Keratinocyte (primary cell): Measurements from ENCODE around the gene CTSS. TPM values are rescaled to one million over a fixed set of nuclear protein-coding genes. Genes with fewer than 3 reads are reported as not detected.

Experiments
- DNase-seq: peaks from one replicate; pipeline ENCODE4 v3.0.0-alpha.2; 2011; ENCODE audit warnings: low read depth, missing footprints, low spot score
- FAIRE-seq: peaks from 2 replicates; lab custom pipeline; 2011; peaks lifted over from hg19 to GRCh38; lab: Jason Lieb, UNC
- H2AFZ ChIP-seq: 2 replicates; pipeline ENCODE4 v1.6.0; 2012; ENCODE audit warnings: low read length, control low read depth, inconsistent platforms; ENCODE audit not compliant: control insufficient read depth
- H3K27ac ChIP-seq: 2 replicates; pipeline ENCODE4 v1.5.1; 2011; ENCODE audit warnings: low read length; ENCODE audit not compliant: control insufficient read depth, insufficient read depth
- H3K27me3 ChIP-seq: 3 replicates; pipeline ENCODE4 v1.6.0; 2011; ENCODE audit warnings: low read length; ENCODE audit not compliant: control insufficient read depth, insufficient read depth; ENCODE audit errors: extremely low read depth
- H3K36me3 ChIP-seq, 2 experiments: 2 replicates in 1 of 2; 3 replicates in 1 of 2; pipeline ENCODE4 v1.5.1; 2011; ENCODE audit warnings: low read length in 2 of 2, mild to moderate bottlenecking in 1 of 2; ENCODE audit not compliant: control insufficient read depth in 2 of 2, insufficient read depth in 2 of 2; ENCODE audit errors: extremely low read depth in 1 of 2
- H3K4me1 ChIP-seq: 3 replicates; pipeline ENCODE4 v1.5.1; 2011; ENCODE audit warnings: low read length; ENCODE audit not compliant: control insufficient read depth, insufficient read depth; ENCODE audit errors: extremely low read depth
- H3K4me2 ChIP-seq: 3 replicates; pipeline ENCODE4 v1.6.0; 2011; ENCODE audit warnings: low read depth, low read length; ENCODE audit not compliant: control insufficient read depth, insufficient read depth; ENCODE audit errors: extremely low read depth
- H3K4me3 ChIP-seq, 3 experiments: fragments of 200-600 bp in 1 of 3; sonication (generic) in 1 of 3; 2 replicates in 2 of 3; 3 replicates in 1 of 3; pipeline ENCODE4 v1.5.1; 2011 to 2016; ENCODE audit warnings: low read length in 3 of 3, mild to moderate bottlenecking in 3 of 3, control low read depth in 2 of 3, inconsistent platforms in 1 of 3, low read depth in 1 of 3, mixed read lengths in 1 of 3, mixed run types in 1 of 3, moderate library complexity in 1 of 3; ENCODE audit not compliant: control insufficient read depth in 2 of 3, insufficient read depth in 2 of 3; ENCODE audit errors: extremely low read depth in 1 of 3
- H3K79me2 ChIP-seq: 2 replicates; pipeline ENCODE4 v1.6.0; 2012; ENCODE audit warnings: low read length; ENCODE audit not compliant: control insufficient read depth, insufficient read depth
- H3K9ac ChIP-seq: 3 replicates; pipeline ENCODE4 v1.6.0; 2011; ENCODE audit warnings: low read length; ENCODE audit not compliant: control insufficient read depth, insufficient read depth; ENCODE audit errors: extremely low read depth
- H3K9me1 ChIP-seq: 3 replicates; pipeline ENCODE4 v1.6.0; 2011; ENCODE audit warnings: low read length; ENCODE audit not compliant: control insufficient read depth, insufficient read depth; ENCODE audit errors: extremely low read depth
- H3K9me3 ChIP-seq: 2 replicates; pipeline ENCODE4 v1.5.1; 2012; ENCODE audit warnings: low read depth, low read length; ENCODE audit not compliant: control insufficient read depth
- H4K20me1 ChIP-seq: 3 replicates; pipeline ENCODE4 v1.6.0; 2011; ENCODE audit warnings: low read length; ENCODE audit not compliant: control insufficient read depth, insufficient read depth; ENCODE audit errors: extremely low read depth
- CTCF ChIP-seq, 3 experiments: IDR thresholded peaks in 1 of 3; conservative IDR thresholded peaks in 1 of 3; optimal IDR thresholded peaks in 1 of 3; 2 replicates in 2 of 3; 3 replicates in 1 of 3; pipeline versions ENCODE3 to v1.5.1; 2011; ENCODE audit warnings: low read length in 3 of 3, mild to moderate bottlenecking in 3 of 3, moderate library complexity in 2 of 3, control low read depth in 1 of 3, inconsistent platforms in 1 of 3; ENCODE audit not compliant: insufficient read depth in 2 of 3; ENCODE audit errors: extremely low read depth in 1 of 3
- EZH2 ChIP-seq: IDR thresholded peaks from one replicate; pipeline ENCODE4 v1.6.1; 2012; ENCODE audit warnings: inconsistent platforms, mild to moderate bottlenecking, low read length, moderate library complexity
- dilution Hi-C: fragments of 300-500 bp; cut with MboI; formaldehyde crosslinking; loops from one replicate; pipeline ENCODE4 v1.7.0; 2020; ENCODE audit warnings: low sequenced_read_pairs; ENCODE audit not compliant: extremely low pct_ligation_motif_present
- polyA plus RNA-seq, 5 experiments: library from polyadenylated mRNA; depleted of rRNA in 3 of 5; stranded (reverse) in 3 of 5; stranded (forward) in 1 of 5; unstranded in 1 of 5; fragments of >200 nt; gene quantifications; 1 replicate in 1 of 5; 2 replicates in 3 of 5; 3 replicates in 1 of 5; pipeline versions ENCODE4 v1.2.1 to v1.2.3, GENCODE V29; 2011 to 2012; ENCODE audit warnings: missing spikeins in 2 of 5, low read depth in 1 of 5, low replicate concordance in 1 of 5

CTSS gene
- polyA plus RNA-seq, 1 donor (not counting 4 experiments of a cell fraction or from before 2014, with no cell fraction given) = 1.4 TPM

DNA sequence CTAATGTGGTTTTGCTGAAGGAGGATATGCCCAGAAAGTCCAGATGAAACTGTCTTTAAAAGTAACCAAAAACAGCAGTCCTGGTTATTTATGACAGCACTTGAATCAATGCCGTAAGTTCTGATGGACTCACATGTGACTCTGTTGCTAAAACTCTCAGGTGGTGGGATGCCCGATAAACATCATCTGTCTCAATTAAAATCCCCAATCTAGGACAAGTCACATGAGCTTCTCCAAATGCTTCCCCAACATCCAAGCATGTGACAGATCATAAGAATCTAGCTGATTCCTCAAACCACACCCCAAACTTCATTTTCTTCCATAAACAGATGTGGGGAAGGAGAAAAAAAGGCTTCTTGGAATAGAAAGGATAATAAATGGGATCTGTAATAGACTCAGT lies 43.3 kb upstream of the CTSS start:
- Histone ChIP-seq H3K4me3 (no peak overlapping the region), H3K9ac (no peak overlapping the region), H3K4me2 (peak overlapping the region; percentile 40), H2AFZ (no peak overlapping the region), H3K9me3 (no peaks in the 10 kb centered on the region), H3K9me1 (no peaks in the 10 kb centered on the region), H3K27ac (no peak overlapping the region), H3K4me1 (peaks cover 29% of the 10 kb centered on the region), H4K20me1 (no peaks in the 10 kb centered on the region), H3K79me2 (no peaks in the 10 kb centered on the region), H3K36me3 (peaks cover 6 to 20% of the 10 kb centered on the region in 2 experiments), H3K27me3 (no peaks in the 10 kb centered on the region)
- dilution Hi-C loops = loop anchor here (25.0 kb wide), 1 partner anchor 172 kb away; the partner anchor contains the start of gene ENSA
- no peak for TF ChIP-seq CTCF (optimal IDR thresholded peaks at IDR 0.05 in 1 of 3, IDR thresholded peaks at IDR 0.05 in 1 of 3, conservative IDR thresholded peaks at IDR 0.05 in 1 of 3; ENCODE audit: extremely low read depth in 1 of 3, insufficient read depth in 2 of 3, low read length in 3 of 3)
- TF ChIP-seq EZH2 = no peak
- FAIRE-seq (peak; percentile 20), DNase-seq (no peak)

DNA sequence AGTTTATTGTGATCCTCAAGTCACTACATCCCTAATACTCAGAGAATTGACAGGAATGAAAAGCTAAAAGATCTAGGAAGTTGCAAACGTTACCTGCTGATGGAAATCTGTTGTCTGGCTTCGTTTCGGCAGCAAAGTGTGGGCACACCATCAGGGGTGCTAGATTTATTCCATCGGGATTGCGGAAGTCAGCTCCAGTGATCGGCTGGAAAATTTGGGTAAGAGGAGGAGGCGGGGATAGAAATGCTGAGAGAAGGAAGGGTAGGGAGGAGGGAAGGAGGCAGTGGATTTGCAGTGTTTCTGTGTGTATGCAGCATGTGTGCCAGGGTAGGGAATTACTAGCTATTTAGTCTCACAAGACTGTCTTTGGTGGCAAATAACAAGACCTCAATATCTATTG lies 42.5 kb upstream of the CTSS start, which contains the start of gene CTSK:
TSS of gene CTSK (minus strand) at position 140 of the 400 bp plus-strand sequence. CDS start 1,455 bp downstream, outside the sequence.
- dilution Hi-C loops = loop anchor here (25.0 kb wide), 1 partner anchor 171 kb away; the partner anchor contains the start of gene ENSA
- Histone ChIP-seq H4K20me1 (no peaks in the 10 kb centered on the region), H3K9ac (no peak within 1 kb of the TSS), H3K36me3 (peaks cover 5 to 18% of the 10 kb centered on the region in 2 experiments), H3K9me1 (no peaks in the 10 kb centered on the region), H2AFZ (no peak within 1 kb of the TSS), H3K9me3 (no peaks in the 10 kb centered on the region), H3K79me2 (no peaks in the 10 kb centered on the region), H3K4me3 (peak within 1 kb of the TSS in 1 of 3 experiments; percentile 36), H3K27ac (no peak within 1 kb of the TSS), H3K27me3 (no peaks in the 10 kb centered on the region), H3K4me1 (peaks cover 28% of the 10 kb centered on the region), H3K4me2 (peak within 1 kb of the TSS; percentile 42)
- FAIRE-seq (no peak), DNase-seq (no peak)
- TF ChIP-seq CTCF (optimal IDR thresholded peaks at IDR 0.05 in 1 of 3, IDR thresholded peaks at IDR 0.05 in 1 of 3, conservative IDR thresholded peaks at IDR 0.05 in 1 of 3; ENCODE audit: extremely low read depth in 1 of 3, insufficient read depth in 2 of 3, low read length in 3 of 3) (no peak), EZH2 (no peak)
